HG02610 (cell line): ENCODE measurements around the gene KLHDC10.
"Not testable (repeated sequence)": the region's sequence is repeated elsewhere in the genome, so short reads cannot be mapped to it uniquely, and the experiment has no call there.

ENCODE experiments used
- ATAC-seq: cut with Tn5 transposase; IDR thresholded peaks from one replicate; pipeline ENCODE4 v1.9.1; 2021; ENCODE audit warnings: mild to moderate bottlenecking, moderate library complexity; ENCODE audit not compliant: unreplicated experiment

The KLHDC10 gene

DNA sequence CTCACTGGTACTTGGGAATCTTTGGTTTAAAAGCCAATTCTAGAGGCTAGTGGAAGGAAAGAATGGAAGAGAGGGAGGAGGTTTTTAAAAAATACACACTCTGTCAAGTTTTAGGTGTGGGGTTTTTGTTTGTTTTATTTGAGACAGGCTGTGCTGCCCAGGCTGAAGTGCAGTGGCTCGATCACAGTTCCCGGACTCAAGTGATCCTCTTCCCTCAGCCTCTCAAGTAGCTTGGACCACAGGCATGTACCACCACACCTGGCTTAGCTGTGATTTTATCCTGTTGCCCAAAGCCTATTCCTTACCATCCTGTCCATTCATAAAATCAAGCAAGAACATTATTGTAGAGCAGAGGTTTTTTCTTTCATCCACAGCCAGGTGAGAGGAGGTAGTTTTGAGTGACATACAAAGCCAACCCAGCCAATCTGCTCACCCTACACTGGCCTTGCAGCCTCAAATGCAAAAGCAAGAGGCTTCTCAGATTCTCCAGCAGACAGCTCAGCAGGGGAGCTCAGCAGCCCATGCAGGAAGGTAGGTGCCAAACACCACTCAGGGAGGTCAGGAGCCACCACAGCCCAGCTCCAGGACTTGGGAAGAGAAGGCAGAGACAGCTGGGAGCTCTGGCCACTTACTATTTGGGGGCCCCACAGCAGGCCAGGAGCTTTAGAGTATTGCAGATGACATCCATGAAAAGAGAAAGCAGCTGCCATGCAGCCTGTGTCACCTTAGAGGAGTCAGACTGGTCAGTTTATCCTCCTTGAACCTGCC lies 69.0 kb downstream of the KLHDC10 start:
- no peak for ATAC-seq

- ATAC-seq, result no peak
Observed at GRCh38 chr7:130140551-130141160, 70.3 kb downstream of the KLHDC10 start.

DNA sequence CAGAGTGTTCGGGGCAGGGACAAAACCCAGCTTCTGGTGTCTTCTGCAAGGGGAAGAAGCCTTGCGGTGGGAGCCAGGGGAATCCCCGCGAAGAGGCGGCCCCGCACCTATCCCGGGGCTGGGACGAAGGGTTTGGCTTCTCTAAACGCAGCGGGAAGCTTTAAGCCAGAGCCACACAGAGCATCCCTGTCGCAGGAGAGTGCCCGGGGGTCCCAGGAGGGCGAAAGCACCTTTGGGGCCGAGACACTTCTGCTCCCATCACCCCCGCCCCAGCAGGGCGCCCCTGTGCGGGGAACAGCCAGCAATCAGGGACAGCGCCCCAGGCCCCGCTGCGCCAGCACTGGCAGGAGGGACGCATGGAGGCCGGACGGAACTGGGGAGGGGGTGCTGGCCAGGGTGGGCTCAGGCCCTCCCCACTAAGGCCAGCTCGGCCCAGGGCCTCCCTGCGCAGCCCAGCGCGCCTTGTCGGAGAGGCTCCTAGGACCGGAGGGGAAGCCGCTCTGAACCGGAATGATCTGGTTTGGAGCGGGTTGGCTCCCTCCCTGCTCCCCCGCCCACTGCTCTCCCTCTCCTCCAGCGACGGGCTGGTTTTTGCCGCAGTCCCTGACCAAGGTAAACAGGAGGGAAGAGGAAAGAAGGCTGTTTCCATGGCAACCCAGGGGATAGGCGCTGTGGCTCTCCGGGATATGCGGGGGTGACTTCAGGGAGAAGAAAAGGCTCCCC lies 71.0 kb downstream of the KLHDC10 start:
- ATAC-seq, result peak; percentile 68

DNA sequence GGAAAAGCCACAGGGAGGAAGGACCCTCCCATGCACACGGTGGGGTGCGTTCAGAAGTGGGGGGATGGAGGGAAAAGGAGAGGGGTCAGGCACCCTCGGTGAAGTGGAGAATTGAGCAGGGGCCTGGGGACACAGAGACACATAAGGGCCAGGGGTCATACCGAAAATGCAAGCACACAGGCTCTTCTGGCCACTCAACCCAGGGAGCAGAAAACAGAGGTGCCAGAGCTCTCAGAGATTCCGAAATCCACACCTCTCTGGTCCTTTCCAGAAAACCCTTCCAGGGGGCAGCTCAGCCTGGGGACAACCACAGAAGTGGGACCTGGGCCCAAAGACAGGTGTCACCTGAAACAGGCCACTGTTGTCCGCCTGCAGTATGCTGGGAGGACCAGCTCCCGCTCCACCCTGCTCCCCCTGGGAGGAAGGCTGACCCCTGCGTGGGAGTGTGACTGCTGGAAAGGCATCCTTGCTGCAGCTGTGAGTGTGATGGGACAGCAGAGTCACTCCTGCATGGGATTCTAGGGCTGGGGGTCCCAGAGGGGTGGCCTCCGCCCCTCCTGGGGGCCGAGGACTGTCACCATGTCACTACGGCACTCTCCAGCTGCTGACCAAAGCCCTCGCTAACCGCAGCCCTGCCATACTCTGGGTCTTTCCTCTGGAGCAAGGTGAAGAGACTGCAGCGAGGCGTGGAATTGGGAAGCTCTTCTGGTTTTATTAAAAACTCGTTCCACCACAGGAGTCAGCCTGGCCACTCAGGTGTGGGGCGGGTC lies 71.7 kb downstream of the KLHDC10 start:
- ATAC-seq, result peak; percentile 17

DNA sequence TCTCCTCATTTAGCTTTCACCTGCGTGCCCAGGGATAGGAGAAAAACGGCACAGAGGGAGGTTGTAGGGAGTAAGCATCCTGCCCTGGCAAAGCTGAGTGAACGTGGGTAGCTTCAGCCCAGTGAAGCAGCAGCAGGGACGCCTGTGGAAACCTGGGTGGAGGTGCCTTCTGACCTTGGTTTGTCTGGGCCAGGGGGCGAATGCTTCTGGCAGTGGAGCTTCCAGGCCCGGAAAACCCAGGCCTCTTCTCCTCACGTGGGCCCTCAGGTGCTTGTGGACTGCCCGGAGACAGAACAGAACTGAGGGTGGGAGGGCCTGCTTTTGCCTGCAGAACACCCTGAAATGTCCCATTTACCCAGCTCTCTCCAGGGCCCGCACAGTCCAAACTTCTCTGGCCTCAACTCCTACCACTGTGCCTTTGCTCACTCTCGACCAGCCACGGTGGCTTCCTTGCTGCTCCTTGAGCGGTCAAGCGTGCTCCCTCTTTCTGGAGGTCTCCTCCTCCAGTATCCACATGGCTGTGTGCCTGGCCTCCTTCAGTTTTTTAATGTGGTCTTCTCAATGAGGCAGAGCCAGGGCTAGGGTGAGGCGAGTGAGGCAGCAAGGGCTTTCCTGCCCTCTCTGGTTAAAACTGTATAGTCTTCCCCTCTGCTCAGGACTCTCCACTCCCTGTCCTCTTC lies 72.5 kb downstream of the KLHDC10 start:
- no peak for ATAC-seq

DNA sequence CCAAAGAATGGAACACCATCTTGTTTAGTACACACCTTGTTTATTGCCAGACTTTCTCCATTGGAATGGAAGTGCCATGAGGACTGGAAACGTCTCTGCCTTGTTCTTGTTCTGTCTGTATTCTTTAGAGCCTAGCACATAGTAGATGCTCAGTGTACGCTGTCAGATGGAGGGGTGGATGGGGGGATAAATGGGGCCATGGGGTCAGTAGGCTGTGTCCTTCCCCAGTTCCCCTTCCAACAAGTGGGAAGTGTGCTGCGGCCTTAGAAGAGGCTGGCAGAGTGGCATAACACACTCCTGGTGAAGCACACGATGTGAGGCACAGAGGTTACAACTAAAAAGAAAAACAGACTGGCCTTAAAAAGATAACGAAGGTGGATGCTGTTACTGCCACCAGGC lies 73.0 kb downstream of the KLHDC10 start:
- ATAC-seq, result no peak

DNA sequence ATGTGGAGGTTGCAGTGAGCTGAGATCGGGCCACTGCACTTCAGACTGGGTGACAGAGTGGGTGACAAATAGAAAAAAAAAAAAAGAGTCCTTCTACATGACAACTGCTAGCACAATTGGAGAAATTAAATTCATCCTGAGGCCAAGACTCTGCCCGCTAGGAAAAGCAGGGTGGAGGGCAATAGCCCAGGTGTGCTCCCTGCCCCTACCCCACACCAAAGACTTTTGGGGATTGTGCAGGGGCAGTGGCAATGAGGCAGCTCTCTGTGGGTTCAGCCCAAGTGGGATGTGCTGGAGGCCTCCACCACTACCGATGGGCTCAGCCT lies 73.6 kb downstream of the KLHDC10 start:
- ATAC-seq, result no peak

GRCh38 chr7:130144312-130145171 lies 74.2 kb downstream of the KLHDC10 start:
- ATAC-seq, result no peak

DNA sequence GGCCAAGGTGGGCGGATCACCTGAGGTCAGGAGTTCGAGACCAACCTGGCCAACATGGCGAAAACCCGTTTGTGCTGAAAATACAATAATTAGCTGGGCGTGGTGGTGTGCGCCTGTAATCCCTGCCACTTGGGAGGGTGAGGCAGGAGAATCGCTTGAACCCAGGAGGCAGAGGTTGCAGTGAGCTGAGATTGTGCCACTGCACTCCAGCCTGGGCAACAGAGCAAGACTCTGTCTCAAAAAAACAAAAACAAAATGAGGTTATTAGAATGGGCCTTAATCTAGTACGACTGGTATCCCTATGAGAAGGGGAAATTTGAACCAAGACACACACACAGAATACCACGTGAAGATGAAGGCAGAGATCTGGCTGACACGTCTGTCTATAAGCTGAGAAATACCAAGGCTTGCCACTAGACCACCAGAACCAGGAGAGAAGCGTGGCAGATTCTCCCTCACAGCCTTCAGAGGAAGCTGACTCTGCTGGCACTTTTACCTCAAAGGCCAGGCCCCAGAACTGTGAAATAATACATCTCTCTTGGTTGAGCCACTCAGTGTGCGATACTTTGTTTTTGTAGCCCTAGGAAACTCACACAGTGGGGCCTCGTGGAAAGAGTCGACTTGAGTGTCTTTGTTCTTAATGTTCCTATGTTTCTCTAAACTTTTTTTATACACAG lies 75.2 kb downstream of the KLHDC10 start:
- no peak for ATAC-seq

DNA sequence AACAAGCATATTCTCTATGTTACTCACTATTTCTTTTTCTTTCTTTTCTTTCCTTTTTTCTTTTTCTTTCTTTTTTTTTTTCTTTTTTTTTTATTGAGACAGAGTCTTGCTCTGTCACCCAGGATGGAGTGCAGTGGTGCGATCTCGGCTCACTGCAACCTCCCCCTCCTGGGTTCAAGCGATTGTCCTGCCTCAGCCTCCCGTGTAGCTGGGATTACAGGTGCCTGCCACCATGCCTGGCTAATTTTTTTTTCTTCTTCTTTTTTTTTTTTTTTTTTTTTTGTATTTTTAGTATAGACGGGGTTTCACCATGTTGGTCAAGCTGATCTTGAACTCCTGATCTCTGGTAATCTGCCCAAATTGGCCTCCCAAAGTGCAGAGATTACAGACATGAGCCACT lies 75.8 kb downstream of the KLHDC10 start:
- ATAC-seq, result not testable (repeated sequence)

DNA sequence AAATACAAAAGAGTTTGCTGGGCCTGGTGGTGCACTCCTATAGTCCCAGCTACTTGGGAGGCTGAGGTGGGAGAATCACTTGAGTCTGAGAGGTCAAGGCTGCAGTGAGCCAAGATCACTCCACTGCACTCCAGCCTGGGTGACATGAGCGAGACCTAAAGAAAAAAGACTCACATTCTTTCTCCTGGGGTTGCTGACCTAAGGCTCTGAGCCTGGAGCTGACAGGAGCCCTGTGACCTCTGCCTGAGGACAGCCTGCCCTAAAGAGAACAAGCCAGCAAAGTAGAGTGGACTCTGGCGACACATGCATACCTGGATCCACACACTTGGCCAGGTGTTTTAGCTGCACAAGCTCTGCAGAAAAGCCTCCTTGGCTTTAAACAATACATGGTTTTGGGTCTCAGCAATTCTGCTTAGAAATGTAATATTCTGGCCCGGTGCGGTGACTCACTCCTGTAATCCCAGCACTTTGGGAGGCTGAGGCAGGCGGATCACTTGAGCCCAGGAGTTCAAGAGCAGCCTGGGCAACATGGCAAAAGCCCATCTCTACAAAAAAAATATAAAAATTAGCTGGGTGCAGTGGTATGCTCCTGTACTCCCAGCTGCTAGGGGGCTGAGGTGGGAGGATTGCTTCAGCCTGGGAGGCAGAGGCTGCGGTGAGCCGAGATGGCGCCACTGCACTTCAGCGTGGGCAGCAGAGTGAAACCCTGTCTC lies 76.5 kb downstream of the KLHDC10 start:
- ATAC-seq, result no peak

GRCh38 chr7:130147710-130148325 lies 77.5 kb downstream of the KLHDC10 start:
- no peak for ATAC-seq

DNA sequence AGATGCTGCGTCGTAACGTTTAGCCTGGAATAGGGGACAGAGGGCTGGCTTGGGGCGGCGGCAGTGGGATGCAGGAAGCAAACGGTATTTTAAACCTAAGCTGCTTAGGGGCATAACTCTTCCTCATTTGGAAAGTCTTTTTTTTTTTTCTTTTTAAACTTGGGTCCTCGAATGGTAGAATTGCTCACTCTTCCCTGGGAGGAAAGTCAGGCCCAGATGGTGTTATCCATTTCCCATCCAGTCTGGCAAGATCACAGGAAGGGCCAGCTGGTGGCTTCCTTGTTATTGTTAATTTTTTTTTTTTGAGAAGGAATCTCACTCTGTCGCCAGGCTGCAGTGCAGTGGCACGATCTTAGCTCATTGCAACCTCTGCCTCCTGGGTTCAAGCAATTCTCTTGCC lies 78.2 kb downstream of the KLHDC10 start:
- no peak for ATAC-seq

DNA sequence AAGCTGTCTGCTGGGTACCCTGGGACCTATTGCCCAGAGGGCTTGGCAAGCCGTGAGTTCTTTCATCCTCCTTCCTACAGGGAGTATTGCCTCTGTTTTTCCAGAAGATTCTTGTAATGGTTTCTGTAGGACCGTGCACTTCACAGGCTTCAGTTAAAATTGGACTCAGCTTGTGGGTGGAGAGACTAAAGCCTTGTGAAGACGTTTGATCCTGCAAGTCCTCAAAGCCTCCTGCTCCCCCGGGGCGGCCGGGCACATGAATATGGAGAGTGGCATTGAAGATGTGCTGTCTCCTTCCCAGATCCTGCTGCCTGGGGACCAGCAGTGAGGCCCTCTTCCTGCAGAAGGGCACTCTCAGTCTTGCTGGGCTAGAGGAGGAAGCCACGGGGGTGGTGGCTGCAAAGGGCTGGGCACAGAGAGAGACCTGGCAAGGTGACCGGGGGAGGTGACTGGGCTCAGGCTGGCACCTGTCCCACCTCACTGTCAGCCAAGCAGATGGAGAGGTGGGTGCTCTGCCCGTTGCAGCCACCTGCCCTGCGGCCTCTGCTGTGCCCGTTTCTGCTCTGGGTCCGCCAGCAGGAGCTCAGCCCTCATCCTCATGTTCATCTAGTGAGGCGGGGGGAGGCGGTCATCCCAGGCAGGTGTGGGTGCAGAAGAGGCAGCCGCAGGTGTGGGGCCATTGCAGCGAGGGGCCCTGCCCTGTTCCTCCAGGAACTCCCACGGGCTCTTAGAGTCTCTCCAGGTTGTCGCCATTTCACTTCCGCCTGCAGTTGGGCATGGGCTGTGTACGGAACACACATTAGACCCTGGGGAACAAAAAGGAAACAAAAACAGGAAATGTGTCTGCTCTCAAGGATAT lies 79.2 kb downstream of the KLHDC10 start:
- ATAC-seq, result peak; percentile 59

GRCh38 chr7:130150587-130150986 lies 80.3 kb downstream of the KLHDC10 start:
- ATAC-seq, result no peak

DNA sequence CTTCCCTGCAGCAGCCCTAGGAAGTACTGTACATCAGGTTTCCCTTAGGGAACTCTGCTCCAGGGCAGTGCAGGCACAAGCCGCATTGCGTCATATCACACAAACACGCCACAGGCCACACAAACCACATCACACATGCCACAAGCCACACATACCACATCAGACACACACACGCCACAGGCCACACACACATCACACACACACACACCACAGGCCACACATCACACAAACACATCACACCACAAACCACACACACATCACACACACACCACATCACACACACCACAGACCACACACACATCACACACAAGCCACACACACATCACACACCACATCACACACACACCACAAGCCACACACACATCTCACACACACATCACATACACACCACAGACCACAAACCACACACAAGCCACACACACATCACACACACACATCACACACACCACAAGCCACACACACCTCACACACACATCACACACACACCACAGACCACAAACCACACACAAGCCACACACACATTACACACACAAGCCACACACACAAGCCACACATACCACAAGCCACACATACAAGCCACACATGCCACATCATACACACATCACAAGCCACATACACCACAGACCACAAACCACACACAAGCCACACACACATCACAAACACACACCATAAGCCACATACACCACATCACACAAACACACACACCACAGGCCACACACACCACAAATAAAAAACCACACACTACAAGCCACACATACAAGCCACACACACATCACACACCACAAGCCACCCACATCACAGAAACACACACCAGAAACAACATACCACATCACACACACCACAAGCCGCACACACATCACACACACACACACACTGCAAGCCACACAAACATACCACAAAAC lies 81.5 kb downstream of the KLHDC10 start:
- ATAC-seq, result no peak
